ENCODE data around the gene MAST4. TPM values are rescaled to one million over a fixed set of nuclear protein-coding genes. Genes with fewer than 3 reads are reported as not detected.

Gene MAST4
- total RNA-seq, 1 donor = 23.2 TPM

GRCh38 chr5:66652818-66653217 lies 56.6 kb downstream of the MAST4 start:
- no peak for TF ChIP-seq CTCF (IDR thresholded peaks at IDR 0.05; ENCODE audit: insufficient read depth, low read length)
- no peak overlapping the region for H3K4me3 ChIP-seq (ENCODE audit: low read depth, low read length)
- DNase-seq (ENCODE audit: low read depth) = no peak

- peak; percentile 74 for DNase-seq (ENCODE audit: low read depth)
- H3K4me3 ChIP-seq (ENCODE audit: low read depth, low read length) = no peak overlapping the region
- no peak for TF ChIP-seq CTCF (IDR thresholded peaks at IDR 0.05; ENCODE audit: insufficient read depth, low read length)
Observed at GRCh38 chr5:66653325-66653724, 57.1 kb downstream of the MAST4 start.

- no peak for TF ChIP-seq CTCF (IDR thresholded peaks at IDR 0.05; ENCODE audit: insufficient read depth, low read length)
- peak; percentile 58 for DNase-seq (ENCODE audit: low read depth)
- H3K4me3 ChIP-seq (ENCODE audit: low read depth, low read length) = no peak overlapping the region
Observed at GRCh38 chr5:66655395-66656324, 59.5 kb downstream of the MAST4 start.

GRCh38 chr5:66658516-66658915 lies 62.3 kb downstream of the MAST4 start:
- TF ChIP-seq CTCF (IDR thresholded peaks at IDR 0.05; ENCODE audit: insufficient read depth, low read length) = no peak
- no peak for DNase-seq (ENCODE audit: low read depth)
- H3K4me3 ChIP-seq (ENCODE audit: low read depth, low read length) = no peak overlapping the region

- no peak overlapping the region for H3K4me3 ChIP-seq (ENCODE audit: low read depth, low read length)
- DNase-seq (ENCODE audit: low read depth) = no peak
- TF ChIP-seq CTCF (IDR thresholded peaks at IDR 0.05; ENCODE audit: insufficient read depth, low read length) = no peak
Observed at GRCh38 chr5:66659780-66660179, 63.6 kb downstream of the MAST4 start.

- H3K4me3 ChIP-seq (ENCODE audit: low read depth, low read length) = no peak overlapping the region
- TF ChIP-seq CTCF (IDR thresholded peaks at IDR 0.05; ENCODE audit: insufficient read depth, low read length) = no peak
- DNase-seq (ENCODE audit: low read depth) = peak; percentile 14
Observed at GRCh38 chr5:66660396-66660795, 64.2 kb downstream of the MAST4 start.

All from fibroblast of the aortic adventitia (primary cell).